ENCODE measurements around the gene CYTH1. TPM values are rescaled to one million over a fixed set of nuclear protein-coding genes. Genes with fewer than 3 reads are reported as not detected.

Gene CYTH1
- total RNA-seq, 6 experiments from 2014 or later: 7.7 to 15.3 (median 10.9) TPM

- Mint-ChIP-seq H3K9me3 (no peaks in the 10 kb centered on the region), H3K27me3 (ENCODE audit: insufficient read depth) (peaks cover 1% of the 10 kb centered on the region; the same call in 1 of the 2 replicates)
These were observed 98.0 kb downstream of the CYTH1 start for GRCh38 chr17:78684026-78684425.

GRCh38 chr17:78683408-78683961 lies 98.6 kb downstream of the CYTH1 start:
- H3K4me1 Mint-ChIP-seq (ENCODE audit: low read depth): peaks cover 24% of the 10 kb centered on the region
- DNase-seq: no peak
- no peak overlapping the region for H3K4me3 Mint-ChIP-seq
- no peaks in the 10 kb centered on the region for H3K9me3 Mint-ChIP-seq
- TF ChIP-seq CTCF (IDR thresholded peaks at IDR 0.05): no peak
- peaks cover 26% of the 10 kb centered on the region for H3K36me3 Mint-ChIP-seq (ENCODE audit: low read depth)
- H3K27ac Mint-ChIP-seq: no peak overlapping the region
- no peaks in the 10 kb centered on the region for H3K27me3 Mint-ChIP-seq (ENCODE audit: insufficient read depth)

More at GRCh38 chr17:78684026-78684425, 98.0 kb downstream of the CYTH1 start:
- Mint-ChIP-seq H3K4me3 (no peak overlapping the region), H3K4me1 (ENCODE audit: low read depth) (peaks cover 24% of the 10 kb centered on the region), H3K27ac (no peak overlapping the region), H3K36me3 (ENCODE audit: low read depth) (peaks cover 25% of the 10 kb centered on the region)
- no peak for DNase-seq
- TF ChIP-seq CTCF (IDR thresholded peaks at IDR 0.05): no peak

GRCh38 chr17:78682363-78682762 lies 99.7 kb downstream of the CYTH1 start:
- H3K4me1 Mint-ChIP-seq (ENCODE audit: low read depth): peaks cover 24% of the 10 kb centered on the region
- peaks cover 19% of the 10 kb centered on the region for H3K36me3 Mint-ChIP-seq (ENCODE audit: low read depth)
- TF ChIP-seq CTCF (IDR thresholded peaks at IDR 0.05): no peak
- no peaks in the 10 kb centered on the region for H3K27me3 Mint-ChIP-seq (ENCODE audit: insufficient read depth)
- no peak overlapping the region for H3K27ac Mint-ChIP-seq
- no peak overlapping the region for H3K4me3 Mint-ChIP-seq
- DNase-seq: no peak
- H3K9me3 Mint-ChIP-seq: no peaks in the 10 kb centered on the region

GRCh38 chr17:78680436-78680835 lies 101.6 kb downstream of the CYTH1 start:
- H3K4me3 Mint-ChIP-seq: no peak overlapping the region

GRCh38 chr17:78679495-78680395 lies 102.3 kb downstream of the CYTH1 start:
- no peak for TF ChIP-seq CTCF (IDR thresholded peaks at IDR 0.05)
- DNase-seq: no peak
- H3K4me3 Mint-ChIP-seq: no peak overlapping the region
- peaks cover 24% of the 10 kb centered on the region for H3K4me1 Mint-ChIP-seq (ENCODE audit: low read depth)
- no peaks in the 10 kb centered on the region for H3K9me3 Mint-ChIP-seq
- no peak overlapping the region for H3K27ac Mint-ChIP-seq
- no peaks in the 10 kb centered on the region for H3K27me3 Mint-ChIP-seq (ENCODE audit: insufficient read depth)
- peaks cover 20% of the 10 kb centered on the region for H3K36me3 Mint-ChIP-seq (ENCODE audit: low read depth)

More at GRCh38 chr17:78680436-78680835, 101.6 kb downstream of the CYTH1 start:
- TF ChIP-seq CTCF (IDR thresholded peaks at IDR 0.05): no peak
- Mint-ChIP-seq H3K27me3 (ENCODE audit: insufficient read depth) (no peaks in the 10 kb centered on the region), H3K27ac (no peak overlapping the region; the same call in 1 of the 2 replicates), H3K36me3 (ENCODE audit: low read depth) (peaks cover 20% of the 10 kb centered on the region), H3K9me3 (no peaks in the 10 kb centered on the region), H3K4me1 (ENCODE audit: low read depth) (peaks cover 24% of the 10 kb centered on the region)
- no peak for DNase-seq
